ENCODE measurements around the gene ASAP3.

GRCh38 chr1:23528250-23528978 is 44.4 kb upstream of the ASAP3 start:
- TF ChIP-seq, protein P1, sequence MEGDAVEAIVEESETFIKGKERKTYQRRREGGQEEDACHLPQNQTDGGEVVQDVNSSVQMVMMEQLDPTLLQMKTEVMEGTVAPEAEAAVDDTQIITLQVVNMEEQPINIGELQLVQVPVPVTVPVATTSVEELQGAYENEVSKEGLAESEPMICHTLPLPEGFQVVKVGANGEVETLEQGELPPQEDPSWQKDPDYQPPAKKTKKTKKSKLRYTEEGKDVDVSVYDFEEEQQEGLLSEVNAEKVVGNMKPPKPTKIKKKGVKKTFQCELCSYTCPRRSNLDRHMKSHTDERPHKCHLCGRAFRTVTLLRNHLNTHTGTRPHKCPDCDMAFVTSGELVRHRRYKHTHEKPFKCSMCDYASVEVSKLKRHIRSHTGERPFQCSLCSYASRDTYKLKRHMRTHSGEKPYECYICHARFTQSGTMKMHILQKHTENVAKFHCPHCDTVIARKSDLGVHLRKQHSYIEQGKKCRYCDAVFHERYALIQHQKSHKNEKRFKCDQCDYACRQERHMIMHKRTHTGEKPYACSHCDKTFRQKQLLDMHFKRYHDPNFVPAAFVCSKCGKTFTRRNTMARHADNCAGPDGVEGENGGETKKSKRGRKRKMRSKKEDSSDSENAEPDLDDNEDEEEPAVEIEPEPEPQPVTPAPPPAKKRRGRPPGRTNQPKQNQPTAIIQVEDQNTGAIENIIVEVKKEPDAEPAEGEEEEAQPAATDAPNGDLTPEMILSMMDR (IDR thresholded peaks at IDR 0.05; ENCODE audit: low read depth, low read length, poor library complexity, severe bottlenecking): no peak
- no peak for TF ChIP-seq EZH2phosphoT487 (IDR thresholded peaks at IDR 0.05; ENCODE audit: borderline replicate concordance, low read length)
